GM04503 (cell line): Measurements from ENCODE around the gene SCG2.
A peak's percentile ranks its signal among the peaks of the same experiment; 100 is the strongest.

Source experiments
- DNase-seq: peaks from one replicate; pipeline ENCODE4 v3.0.0-alpha.2; 2012; ENCODE audit warnings: low read depth

Gene SCG2

DNA sequence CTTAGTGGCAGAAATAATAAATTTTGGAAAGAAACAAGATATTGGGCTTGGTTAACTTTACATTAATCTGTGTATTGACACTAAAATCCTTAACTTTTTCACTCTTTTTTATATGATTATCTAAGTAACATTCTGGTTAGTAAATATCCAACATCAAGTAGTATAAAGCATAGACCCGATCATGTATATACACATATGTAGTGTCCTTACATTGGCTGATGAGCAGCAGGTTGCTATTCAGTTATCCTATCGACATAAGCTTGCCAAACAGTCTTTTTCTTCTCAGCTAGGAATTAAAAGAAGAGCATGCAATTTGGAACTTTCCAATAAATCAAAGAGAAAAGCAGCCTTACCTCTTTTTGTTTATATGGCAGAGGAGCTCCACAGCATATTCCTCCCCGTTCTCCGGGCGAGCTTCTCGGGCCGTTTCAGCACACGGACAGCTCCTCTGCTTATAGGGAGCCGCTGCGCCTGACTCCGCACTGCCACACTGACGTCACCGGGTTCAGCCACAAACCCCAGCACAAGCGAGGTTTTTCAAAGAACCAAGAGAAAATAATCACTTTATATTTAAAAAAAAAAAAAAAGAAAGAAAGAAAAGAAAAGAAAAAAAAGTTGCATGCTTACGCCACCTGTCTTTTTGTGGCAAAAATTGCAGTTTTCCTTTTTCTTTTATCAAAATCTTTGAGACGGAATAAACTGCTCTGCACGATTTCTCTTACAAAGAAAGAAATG is at the start of gene SCG2:
TSS of gene SCG2 (minus strand) at position 430 of the 735 bp plus-strand sequence. CDS start 3,079 bp downstream, outside the sequence.
- DNase-seq, result no peak

DNA sequence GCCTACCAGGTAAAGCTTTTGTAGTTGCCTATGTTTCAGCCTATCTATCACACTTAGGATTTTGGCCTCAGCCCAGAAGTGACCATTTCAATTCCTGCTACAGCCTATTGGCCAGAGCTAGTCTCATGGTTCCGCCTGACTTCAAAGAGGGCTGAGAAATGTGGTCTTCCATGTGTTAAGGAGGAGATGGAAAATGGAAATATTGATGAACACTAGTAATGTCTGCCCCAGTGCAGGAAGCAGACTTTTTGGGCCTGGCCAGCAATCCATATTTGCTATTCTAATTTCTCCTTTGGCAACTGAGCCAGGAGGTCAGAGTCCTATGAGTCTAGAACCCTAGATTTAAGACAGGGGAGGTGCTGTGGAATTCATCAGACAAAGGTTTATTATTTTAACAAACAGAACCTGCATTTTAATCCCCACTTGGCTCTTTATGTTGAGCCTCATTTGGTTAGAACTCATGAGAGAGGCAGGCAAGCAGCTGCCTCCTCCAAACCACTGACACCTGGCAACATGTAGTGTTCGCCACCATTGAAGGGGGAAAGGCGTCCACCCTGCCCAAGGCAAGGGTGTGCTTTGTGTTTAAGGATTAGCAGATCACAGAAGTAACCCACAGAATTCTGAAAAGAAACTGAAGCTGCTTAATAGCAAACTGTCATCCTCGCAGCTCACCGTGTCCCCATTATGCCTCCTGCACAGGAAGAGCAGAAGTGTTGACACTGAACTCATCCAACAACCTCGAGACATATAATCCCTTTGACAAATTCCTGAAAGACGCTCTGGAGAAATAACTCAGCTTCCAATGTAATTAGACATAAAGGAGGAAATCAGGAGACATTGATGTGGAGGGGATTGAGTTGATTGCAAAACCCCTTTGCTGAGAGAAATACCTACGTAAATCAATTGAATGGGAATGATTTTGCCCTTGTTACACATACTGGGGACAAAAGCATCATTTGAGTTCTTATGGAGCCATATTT is 47.7 kb upstream of the SCG2 start:
- DNase-seq, result no peak

DNA sequence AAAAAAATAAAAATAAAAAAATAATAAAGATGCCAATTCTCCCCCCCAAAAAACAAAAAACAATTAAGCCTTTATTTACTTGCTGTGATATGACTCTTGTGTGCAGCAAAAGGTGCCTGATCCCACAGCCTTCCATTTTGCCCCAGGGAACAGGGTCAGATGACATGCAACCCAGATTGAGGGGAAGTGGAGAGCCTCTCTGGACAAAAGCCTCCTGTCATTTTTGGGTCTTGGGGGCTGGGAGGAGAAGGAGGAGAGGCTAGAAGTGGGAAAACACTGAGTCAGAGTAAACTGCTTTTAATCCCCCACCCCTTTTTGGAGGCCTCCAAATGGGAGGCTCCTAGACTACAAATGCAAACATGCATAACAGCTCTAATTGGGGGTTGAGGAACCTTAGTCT is 46.6 kb upstream of the SCG2 start:
- no peak for DNase-seq

- no peak for DNase-seq
Observed at GRCh38 chr2:223647258-223647952, 45.2 kb upstream of the SCG2 start.

- no peak for DNase-seq
Observed at GRCh38 chr2:223644136-223644535, 42.0 kb upstream of the SCG2 start.

- DNase-seq, result no peak
Observed at GRCh38 chr2:223643309-223643708, 41.1 kb upstream of the SCG2 start.

DNA sequence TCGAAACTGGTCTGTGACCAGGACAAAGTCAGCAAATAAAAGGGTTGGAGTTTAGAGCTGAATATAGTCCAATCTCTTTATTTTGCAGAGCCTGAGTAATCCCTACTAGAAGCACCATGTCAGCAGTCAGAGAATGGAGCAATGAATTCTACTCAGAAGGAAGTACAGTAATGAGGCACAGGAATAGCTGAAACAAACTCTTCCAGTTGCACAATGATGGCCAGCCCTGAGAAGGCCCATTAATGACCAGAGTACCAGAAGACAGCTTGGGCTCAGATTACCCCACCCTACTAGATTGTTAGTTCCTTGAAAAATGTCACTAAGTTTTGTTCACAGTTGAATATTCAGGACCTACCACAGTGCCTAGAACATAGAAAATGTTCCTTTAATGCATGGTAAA is 40.3 kb upstream of the SCG2 start:
- peak; percentile 11 for DNase-seq

GRCh38 chr2:223641082-223641481 is 38.9 kb upstream of the SCG2 start:
- DNase-seq, result no peak

DNA sequence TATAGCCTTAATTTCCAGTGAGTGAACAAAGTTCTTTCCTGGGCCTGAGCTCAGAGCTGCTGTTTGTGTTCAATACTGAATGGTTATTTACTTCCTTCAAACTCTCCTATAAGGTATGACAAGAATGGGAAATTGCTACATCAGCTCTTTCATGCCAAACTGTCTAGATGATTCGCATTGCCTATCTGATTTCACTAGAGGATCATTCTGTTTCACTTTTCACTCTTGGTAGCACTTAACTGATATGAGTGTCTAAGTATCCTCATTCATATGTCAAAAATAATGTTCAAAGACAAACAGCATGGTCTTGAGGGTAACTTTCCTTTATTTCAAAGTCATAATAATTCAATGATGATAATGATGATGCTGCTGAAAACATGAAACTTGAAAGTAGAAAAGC is 32.9 kb upstream of the SCG2 start:
- peak; percentile 24 for DNase-seq

- no peak for DNase-seq
Observed at GRCh38 chr2:223634238-223634637, 32.1 kb upstream of the SCG2 start.

GRCh38 chr2:223633656-223634055 is 31.5 kb upstream of the SCG2 start:
- no peak for DNase-seq

DNA sequence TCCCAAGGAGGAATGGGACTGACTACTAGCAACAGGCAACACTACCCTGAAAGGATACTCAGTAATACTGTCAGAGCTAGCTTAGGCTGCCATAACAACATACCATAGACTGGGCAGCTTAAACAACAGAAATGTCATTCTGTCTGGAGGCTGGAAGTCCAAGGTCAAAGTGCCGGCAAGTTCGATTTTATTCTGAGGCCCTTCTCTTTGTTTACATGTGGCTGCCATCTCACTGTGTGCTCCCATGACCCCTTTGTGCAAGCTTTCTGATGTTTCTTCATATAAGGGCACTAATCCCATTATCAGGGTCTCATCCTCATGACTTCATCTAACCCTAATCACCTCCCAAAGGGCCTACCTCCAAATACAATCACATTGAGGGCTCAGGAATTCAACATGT is 30.7 kb upstream of the SCG2 start:
- DNase-seq, result no peak

DNA sequence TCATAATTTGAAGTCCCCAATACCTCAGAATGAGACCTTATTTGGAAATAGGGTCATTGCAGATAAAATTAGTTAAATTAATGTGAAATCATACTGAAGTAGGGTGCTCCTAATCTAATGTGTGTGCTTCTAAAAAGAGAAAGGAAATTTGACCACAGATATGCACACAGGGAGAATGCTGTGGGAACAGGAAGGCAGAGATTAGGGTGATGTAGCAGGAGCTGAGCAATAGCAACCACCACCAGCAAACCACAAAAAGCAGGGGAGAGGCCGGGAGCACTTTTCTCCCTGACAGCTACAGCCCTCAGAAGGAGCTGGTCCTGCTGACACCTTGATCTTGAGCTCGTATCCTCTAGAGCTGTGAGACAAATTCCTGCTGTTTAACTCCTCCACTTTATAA is 24.6 kb upstream of the SCG2 start:
- DNase-seq, result peak; percentile 45

DNA sequence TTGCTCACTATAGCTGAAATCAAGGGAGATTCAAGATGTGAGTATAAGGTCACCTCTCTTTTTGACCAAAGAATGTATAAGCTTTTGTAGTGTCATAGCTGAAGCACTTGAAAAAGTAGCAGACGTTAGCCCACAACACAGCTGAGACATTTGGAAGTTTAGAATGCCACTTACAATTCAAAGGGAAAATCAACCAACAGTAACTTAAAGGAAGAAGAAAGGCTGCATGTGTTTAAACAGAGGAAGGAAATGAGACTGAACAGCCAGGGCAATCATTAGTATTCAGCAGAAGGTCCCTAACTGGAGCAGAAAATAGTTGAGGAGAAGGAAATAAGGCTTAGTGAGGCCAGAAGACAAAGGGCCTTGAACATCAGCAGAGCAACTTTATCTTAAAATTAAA is 23.5 kb upstream of the SCG2 start:
- no peak for DNase-seq

- DNase-seq, result no peak
Observed at GRCh38 chr2:223621901-223622300, 19.7 kb upstream of the SCG2 start.

- DNase-seq, result no peak
Observed at GRCh38 chr2:223619486-223620129, 17.4 kb upstream of the SCG2 start.

GRCh38 chr2:223618172-223619035 is 16.2 kb upstream of the SCG2 start:
- DNase-seq, result no peak

DNA sequence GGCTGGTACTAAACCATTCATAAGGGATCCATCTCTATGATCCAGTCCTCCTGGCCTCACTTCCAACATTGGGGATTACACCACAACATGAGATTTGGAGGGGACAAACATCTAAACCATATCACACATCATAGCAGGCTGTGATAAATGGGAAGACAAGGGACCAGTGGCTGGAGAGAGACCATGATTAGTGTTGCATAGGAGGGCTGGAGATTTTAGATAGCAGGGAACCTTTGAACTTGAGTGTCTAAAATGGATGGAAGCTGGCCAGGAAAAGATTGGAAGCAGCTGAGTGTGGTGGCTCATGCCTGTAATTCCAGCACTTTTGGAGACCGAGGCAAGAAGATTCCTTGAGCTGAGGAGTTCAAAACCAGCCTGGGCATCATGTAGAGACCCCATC is 12.4 kb upstream of the SCG2 start:
- no peak for DNase-seq

GRCh38 chr2:223613017-223613950 is 11.1 kb upstream of the SCG2 start:
- peak; percentile 91 for DNase-seq

- DNase-seq, result no peak
Observed at GRCh38 chr2:223612501-223612900, 10.3 kb upstream of the SCG2 start.
